ENCODE data around the gene ST3GAL3.

ST3GAL3 gene

GRCh38 chr1:43914576-43915525 is 207.5 kb downstream of the ST3GAL3 start:
- no peak for DNase-seq (ENCODE audit: low read depth)

GRCh38 chr1:43919906-43920305 is 212.6 kb downstream of the ST3GAL3 start:
- DNase-seq (ENCODE audit: low read depth), result no peak

GRCh38 chr1:43921022-43921421 is 213.7 kb downstream of the ST3GAL3 start:
- no peak for DNase-seq (ENCODE audit: low read depth)

GRCh38 chr1:43924516-43924915 is 217.2 kb downstream of the ST3GAL3 start:
- DNase-seq (ENCODE audit: low read depth), result no peak

GRCh38 chr1:43925846-43926245 is 218.5 kb downstream of the ST3GAL3 start:
- DNase-seq (ENCODE audit: low read depth), result no peak

- no peak for DNase-seq (ENCODE audit: low read depth)
Measured at GRCh38 chr1:43930168-43930948, 223.0 kb downstream of the ST3GAL3 start.

- no peak for DNase-seq (ENCODE audit: low read depth)
Measured at GRCh38 chr1:43930949-43931275, 223.6 kb downstream of the ST3GAL3 start.

- DNase-seq (ENCODE audit: low read depth), result no peak
Measured at GRCh38 chr1:43931711-43932660, 224.7 kb downstream of the ST3GAL3 start.

- DNase-seq (ENCODE audit: low read depth), result no peak
Measured at GRCh38 chr1:43932786-43933385, 225.6 kb downstream of the ST3GAL3 start.

GRCh38 chr1:43933386-43934100 is 226.2 kb downstream of the ST3GAL3 start, which contains the start of gene ARTN:
TSS of gene ARTN (plus strand) at chr1:43933801. CDS start at chr1:43935657, 1,856 bp downstream.
- DNase-seq (ENCODE audit: low read depth), result no peak

- DNase-seq (ENCODE audit: low read depth), result no peak
Measured at GRCh38 chr1:43934101-43934985, 227.0 kb downstream of the ST3GAL3 start.

GRCh38 chr1:43934986-43935324 is 227.6 kb downstream of the ST3GAL3 start:
- no peak for DNase-seq (ENCODE audit: low read depth)

GRCh38 chr1:43935711-43936427 is 228.5 kb downstream of the ST3GAL3 start:
- no peak for DNase-seq (ENCODE audit: low read depth)

- DNase-seq (ENCODE audit: low read depth), result no peak
Measured at GRCh38 chr1:43936431-43937151, 229.3 kb downstream of the ST3GAL3 start.

GRCh38 chr1:43937179-43937865 is 230.0 kb downstream of the ST3GAL3 start:
- DNase-seq (ENCODE audit: low read depth), result no peak

GRCh38 chr1:43938383-43938782 is 231.0 kb downstream of the ST3GAL3 start:
- DNase-seq (ENCODE audit: low read depth), result no peak

- DNase-seq (ENCODE audit: low read depth), result no peak
Measured at GRCh38 chr1:43938892-43939587, 231.7 kb downstream of the ST3GAL3 start.
